ENCODE data around the gene FECH.
"Not testable (repeated sequence)": the region's sequence is repeated elsewhere in the genome, so short reads cannot be mapped to it uniquely, and the experiment has no call there.

FECH gene, protein sequence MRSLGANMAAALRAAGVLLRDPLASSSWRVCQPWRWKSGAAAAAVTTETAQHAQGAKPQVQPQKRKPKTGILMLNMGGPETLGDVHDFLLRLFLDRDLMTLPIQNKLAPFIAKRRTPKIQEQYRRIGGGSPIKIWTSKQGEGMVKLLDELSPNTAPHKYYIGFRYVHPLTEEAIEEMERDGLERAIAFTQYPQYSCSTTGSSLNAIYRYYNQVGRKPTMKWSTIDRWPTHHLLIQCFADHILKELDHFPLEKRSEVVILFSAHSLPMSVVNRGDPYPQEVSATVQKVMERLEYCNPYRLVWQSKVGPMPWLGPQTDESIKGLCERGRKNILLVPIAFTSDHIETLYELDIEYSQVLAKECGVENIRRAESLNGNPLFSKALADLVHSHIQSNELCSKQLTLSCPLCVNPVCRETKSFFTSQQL

DNA sequence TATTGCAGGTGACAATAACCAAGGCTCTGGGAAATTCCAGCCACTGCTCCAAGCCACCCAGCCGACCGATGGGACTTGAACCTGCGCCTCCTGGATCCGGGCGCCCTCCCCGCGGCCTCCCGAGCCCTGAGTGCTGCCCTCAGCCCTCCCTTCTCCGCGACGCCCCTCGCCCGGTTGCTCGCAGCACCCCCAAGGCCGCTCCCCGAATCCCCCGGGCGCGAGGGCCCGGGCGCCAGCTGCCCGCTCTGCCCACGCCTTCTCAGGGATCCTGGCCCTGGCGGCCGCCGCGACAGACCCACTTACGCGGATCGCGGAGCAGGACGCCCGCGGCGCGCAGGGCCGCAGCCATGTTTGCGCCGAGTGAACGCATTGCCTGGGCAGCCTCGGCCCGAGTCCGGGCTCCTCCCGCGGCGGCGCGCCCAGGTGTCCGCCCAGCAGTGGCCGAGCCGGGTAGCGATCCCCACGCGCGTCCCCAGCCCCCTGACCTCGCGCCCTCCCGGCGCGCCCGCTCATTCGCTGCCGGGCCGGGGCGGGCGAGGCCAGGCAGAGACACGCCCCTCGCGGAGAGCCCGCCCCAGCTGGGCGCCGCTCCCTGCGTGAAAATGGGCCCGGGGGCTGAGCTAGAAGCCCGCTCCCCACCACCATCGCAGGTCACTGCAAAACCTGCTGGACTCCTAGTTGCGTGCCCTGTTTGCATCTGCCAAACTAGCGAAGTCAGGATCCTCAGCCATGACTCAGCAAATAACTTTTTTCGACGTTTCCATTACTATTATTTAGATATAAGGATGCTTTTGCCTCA is at the start of gene FECH:
TSS of gene FECH (minus strand) at position 452 of the 799 bp plus-strand sequence. CDS start at position 370, 82 bp downstream.
- DNase-seq = peak; percentile 64

DNA sequence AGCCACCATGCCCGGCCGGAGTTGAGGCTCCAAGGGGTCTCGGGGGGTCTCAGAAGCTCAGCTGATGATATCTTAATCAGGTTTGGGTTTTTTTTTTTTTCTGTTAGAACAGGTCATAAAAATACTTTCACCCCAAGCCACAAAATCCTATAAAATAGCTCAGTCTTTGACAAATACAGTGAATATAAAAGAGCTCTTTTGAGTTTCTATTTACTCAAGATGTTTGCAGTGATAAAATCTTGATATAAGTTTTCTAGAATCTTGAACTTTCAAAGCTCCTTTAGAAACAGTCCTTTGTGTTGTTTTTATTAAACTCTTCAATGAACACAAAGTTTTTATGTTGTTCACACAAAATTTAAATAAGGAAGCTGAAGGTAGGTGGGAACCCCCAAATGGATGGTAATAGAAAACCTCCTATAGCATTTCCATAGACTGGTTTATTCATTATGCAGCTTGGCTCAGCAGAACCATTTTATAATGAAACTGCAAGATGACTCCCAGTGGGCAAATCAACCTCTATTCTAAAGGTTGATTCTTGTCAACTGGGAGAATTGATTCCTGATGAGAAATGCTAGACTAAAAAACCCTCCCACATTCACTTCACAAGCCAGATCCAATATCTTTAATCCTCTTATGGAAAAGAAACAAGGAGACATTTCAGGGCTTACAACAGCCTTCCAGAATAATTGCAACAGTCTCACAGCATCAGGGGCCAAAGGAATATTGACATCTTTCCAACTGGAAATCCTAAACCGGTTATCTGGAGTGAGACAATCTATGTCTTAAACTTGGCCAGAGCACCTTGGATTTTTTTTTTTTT is 48.7 kb upstream of the FECH start:
- no peak for DNase-seq

DNA sequence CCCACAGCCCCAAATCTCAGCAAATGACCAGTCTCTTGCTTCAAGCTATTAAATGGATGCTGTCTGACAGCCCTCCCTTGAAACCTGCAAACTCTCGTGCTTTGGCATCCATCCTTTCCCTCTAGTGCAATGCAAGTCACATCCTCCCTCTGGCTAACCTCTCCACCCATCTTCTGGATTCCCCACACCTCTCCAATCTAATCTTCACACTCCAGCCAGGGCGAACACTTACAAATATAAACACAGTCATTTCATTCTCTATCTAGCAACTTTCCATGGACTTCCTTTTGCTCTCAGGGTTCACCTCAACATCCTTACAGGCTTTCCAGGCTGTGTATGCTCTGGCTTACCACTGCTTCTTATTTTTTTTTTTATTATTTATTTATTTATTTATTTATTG is 45.2 kb upstream of the FECH start:
- DNase-seq = no peak

DNA sequence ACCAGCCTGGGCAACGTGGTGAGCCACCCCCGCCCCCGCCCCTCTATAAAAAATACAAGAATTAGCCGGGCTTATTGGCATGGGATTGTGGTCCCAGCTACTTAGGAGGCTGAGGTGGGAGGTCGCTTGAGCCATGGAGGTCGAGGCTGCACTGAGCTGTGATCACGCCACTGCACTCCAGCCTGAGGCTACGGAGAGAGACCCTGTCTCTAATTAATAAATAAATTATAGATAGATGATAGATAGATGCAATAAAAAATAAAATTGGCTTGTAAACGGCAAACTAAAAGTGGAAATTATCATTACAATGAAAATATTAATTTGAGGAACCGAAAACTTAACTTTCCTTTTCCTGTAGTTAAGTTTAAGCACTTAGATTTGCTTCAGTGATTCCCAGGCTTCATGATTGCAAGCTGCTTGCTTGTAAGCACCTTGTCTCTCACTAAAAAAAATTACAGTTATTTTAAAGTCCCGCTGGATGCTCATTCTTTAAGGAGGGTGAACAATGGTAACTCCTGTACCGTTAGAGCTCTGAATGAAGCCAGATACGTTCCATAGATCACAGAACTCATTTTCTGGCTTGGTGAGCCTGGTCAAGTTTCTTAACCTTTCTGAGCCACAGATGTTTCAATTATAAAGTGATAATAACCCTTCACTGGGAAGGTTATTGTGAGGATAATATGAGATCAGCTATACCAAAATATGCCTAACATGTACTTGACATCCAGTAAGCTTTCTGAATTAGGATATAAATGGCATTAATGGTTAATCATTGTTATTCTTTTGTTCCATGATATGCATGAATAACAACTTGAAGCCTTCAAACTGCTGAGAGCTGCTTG is 44.5 kb upstream of the FECH start:
- no peak for DNase-seq

DNA sequence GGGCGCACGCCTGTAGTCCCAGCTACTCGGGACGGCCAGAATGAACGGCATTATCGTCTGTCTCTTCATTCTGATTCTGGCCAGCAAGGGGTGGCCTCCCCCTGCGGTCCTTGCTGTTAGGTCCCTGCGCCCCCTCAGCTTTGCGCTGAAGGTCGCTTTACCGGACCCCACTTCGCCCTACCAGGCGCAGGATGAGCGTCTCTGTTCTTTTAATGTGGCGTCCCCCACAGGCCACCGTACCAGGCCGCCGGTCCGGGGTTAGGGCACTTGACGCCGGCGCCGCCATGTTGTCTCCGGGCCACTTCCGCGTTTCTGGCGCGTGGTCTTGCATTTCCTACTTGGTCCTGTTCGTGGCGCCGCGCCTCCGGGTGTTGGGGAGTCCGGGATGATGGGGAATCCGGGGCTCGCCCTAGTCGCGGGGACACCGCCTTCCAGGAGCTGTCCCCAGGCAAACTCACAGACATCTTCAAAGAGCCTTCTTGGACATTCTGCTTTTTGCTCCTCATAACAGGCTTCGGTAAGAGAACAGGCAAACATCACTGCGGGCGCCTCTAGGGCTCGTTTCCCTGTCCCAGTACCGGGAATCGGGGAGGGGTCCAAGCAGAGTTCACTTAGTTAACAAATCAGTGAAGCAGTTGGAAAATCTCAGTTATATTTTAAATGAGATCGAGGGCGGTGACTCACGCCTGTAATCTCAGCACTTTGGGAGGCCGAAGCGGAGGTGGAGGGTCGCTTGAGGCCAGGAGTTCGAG is 43.7 kb upstream of the FECH start:
- DNase-seq = peak; percentile 86

DNA sequence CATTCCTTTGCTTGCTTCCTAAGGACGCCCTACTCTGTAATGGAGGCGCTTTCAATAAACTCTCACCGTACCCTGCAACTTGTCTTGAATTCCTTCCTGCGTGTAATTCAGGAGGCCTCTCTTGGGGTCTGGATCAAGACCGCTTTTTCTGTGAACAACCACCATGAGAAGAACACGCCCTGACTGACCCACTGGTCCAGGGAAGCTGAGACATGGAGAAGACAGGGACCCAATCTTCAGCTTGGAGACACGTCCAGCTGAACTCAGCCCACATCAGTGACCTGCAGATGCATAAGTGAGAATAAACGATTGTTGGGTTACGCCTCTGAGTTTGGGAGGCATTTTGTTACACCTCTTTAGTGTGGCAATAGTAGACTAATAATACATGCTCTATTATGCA is 42.9 kb upstream of the FECH start:
- DNase-seq = no peak

DNA sequence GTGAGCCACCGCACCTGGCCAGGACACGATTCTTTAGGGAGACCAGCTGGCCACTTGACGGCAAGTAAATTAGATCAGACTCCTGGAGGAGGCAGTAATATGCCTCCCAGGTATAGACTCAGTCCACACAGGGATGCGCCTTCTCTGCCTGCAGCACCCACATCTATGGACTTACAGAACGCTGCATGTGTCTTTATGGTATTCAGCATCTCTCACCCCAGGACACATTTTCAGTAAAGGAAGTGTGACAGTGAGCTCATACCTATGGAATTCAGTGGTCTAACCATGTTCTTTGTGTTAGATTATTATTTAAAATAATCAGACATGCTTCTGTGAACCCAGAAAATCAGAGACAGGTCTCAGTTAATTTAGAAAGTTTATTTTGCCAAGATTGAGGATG is 41.0 kb upstream of the FECH start:
- no peak for DNase-seq

DNA sequence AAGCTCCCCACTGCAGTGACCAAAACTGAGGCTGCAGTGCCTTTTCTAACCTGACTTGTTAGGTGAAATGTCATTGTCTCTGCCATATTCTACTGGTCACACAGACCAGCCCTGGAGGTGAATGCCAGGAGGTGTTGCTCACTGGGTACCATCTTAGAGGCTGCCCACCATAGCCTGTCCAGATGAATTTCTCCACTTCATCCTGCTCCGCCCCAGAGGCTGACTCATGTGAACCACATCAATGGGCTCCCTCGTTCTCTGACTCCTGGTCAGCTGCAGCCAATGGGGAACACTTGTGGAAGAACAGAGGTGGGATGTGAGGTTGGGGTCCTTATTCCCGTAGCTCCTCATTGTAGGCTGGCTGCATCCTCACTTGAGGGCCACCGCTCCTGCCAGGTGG is 38.5 kb upstream of the FECH start:
- no peak for DNase-seq

DNA sequence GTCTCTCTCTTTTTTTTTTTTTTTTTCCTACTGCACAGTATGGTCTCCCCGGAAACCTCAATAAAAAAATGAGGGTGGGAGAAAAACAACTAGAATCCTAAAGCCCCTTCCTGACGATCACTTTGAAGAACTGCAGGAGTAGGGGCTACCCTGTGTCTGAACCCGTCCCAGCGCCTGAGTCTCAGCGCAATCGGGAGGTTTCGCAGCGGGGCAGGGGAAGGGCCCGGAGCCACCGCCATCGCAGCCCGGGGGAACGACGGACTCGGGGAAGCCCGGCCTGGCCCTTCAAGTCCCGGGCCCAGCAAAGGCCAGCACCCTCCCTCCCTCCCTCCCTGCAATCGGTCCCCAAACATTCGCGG is 34.7 kb upstream of the FECH start:
- DNase-seq = peak; percentile 53

DNA sequence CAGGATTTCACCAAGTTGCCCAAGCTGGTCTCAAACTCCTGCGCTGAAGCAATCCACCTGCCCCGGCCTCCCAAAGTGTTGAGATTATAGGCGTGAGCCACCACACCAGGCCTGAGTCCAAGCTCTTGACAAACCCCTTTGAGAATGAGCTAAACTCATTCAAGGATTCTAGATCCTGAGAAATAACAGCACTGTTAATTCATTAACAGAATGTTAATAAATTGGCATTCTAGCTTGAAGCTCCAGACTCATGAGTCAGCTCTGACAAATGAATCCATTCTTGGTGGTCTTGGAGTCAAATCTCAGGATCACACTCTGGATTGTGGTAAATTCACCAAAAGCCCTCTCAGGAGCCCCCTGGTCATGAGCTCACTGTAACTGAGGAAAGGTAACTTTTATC is 33.4 kb upstream of the FECH start:
- no peak for DNase-seq

DNA sequence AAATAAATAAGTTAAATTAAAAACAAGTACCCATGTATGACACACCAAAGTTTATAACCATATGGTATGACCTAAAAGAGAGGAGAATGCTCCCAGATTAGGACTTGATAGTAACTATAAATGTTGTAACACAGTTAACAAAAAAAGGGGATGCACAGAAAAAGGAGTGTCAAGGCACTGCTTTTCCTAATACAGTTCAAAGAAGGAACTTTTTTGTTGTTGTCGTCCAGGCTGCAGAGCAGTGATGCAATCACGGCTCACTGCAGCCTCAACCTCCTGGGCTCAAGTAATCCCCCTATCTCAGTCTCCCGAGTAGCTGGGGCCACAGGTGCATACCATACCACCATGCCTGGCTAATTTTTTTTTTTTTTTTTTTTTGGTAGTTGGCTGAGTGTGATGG is 32.4 kb upstream of the FECH start:
- no peak for DNase-seq

DNA sequence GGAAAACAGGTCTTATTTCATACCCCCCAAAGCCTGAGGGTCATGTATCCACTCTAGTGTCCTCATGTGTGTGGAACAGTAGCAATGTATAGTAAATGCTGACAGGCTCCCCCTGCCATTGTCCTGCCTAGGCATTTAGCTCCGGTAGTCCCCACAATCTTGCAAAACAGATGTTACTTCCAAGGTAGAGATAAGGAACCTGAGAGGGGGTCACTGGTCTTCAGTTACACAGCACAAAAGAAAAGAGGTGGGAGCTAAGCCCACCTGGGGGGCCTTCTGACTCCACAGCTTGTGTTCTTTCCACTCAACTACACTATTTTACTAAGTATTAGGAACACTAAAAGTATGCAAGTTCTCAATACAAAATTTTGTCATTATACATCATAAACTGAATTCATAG is 17.4 kb upstream of the FECH start:
- DNase-seq = no peak

DNA sequence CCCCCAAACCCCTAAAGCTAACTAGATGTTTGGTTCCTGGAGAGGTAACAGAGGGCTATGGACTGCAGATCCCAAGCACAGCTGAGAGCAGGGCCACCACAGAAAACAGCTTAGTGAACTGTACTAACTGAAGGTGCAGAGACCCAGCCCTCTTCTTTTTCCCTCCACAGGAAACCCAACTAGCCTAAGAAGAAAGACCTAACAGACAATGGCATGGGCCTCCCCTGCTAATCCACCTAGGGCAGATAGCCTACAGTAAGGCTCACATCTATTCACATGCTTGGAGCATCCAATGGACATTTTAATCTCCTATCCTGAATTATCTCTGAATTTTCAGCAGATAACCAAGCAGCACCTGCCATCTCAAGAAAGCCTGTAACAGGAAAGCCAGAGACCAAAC is 8.8 kb upstream of the FECH start:
- DNase-seq = no peak

DNA sequence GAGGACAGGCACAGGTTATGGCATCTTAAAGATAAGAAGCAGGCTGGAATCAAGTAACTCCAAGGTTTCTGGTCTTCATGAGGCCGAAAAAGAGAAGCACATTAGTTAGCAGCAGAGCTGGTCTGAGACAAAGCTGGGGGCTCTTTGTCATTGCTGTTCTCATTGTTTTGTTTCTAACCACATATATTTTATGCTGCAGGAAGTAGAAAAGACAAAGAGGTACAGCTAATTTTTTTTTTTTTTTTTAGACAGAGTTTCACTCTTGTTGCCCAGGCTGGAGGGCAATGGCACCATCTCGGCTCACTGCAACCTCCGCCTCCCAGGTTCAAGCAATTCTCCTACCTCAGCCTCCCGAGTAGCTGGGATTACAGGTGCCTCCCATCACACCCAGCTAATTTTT is 6.2 kb upstream of the FECH start:
- not testable (repeated sequence) for DNase-seq

DNA sequence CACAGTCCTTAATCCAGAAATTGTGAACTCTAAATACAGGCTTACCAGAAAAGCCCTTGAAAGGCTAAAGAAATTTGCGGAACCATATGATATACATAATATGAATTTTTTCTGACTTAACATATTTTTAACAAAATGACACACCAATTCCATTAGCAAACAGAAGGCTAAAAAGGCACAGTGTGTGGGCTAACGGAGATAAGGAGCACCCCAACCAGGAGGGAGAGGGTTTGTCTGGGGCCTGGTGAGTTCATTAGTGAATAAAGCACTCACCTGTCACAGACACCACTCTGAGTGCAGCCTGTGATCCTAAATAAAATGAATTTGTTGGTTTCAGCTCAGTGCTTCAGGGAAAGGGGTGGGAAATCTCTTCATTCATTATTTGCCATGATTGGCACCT is 2.7 kb upstream of the FECH start:
- no peak for DNase-seq

DNA sequence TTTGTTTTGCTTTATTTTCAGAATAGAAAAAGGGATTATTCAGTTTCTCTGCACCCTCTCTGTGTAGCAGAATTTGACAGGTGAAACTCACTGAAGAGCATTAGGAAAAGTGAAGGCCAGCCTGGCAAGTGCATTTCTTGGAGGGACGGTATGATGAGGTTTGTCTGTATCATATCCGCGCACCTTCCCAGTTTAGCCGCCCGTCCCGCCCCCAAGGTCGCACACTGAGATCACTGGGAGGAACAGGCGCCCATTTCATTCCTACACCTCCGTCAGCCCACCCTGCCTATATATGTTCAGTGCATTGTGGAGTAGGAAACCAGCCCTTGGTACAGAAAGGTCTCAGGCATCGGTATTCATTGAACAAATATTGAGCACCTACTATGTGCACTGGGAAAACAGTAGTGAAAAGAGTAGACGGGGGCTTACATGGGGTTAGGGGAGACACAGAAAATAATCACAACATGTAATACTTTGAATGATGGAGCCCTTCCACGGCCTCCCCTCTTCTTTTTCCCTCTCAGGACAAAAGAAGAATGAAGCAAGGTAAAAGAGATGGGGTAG is 678 bp upstream of the FECH start:
- DNase-seq = no peak

DNA sequence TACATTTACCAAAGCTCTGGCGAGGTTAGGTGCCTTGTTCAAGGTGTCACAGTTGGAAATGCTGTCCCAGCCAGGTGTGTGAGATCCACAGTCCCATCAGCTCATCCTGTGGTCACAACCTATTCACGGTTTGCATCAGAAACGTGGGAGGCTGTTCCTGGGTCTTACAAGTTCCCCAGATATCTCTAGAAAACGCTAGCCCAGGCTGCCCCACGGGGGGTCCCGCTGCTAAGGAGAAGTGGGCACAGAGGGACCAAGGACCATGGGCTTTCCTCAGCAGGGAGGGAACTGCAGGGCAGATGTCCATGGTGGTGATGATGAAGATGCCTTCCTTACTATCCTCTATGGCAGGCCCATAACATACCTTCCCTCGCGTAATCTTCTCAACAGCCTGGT is 649 bp downstream of the FECH start:
- no peak for DNase-seq

DNA sequence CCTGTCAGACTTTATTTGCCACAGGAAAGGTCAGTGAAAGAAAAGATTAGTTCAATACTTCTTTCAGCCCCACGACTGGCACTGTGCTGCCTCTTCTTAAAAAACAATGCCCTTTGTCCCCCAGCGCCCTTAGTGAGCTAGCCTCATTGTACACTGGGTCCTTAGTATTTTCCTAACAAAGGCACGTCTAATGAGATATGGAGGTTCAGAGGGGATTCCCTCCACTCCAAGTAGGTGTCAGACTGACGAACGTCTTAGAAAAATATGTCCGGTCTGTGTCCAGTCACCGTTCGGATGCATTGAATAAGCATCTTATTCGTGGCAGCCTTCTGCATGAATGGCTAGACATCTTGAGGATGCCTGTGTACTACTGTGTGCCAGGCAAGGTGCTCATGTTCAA is 1.1 kb downstream of the FECH start:
- DNase-seq = no peak

DNA sequence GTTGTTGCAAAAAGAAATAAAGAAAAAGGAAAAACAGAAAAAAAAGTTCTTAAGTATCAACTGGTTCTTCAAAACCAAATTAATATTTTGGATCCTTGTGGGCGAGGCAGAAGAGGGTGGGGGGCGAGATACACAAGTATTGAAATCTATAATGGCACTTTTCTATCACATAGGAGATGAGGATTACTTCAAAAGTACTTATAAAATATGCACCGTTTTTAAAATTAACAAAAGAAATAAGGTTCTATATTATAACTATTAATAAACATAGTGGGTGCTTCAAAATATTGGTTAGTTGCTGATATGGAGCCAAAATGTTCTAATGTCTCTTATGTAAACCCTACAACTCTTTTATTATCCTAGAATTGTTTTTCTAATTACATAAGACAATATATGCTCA is 2.1 kb downstream of the FECH start:
- no peak for DNase-seq

DNA sequence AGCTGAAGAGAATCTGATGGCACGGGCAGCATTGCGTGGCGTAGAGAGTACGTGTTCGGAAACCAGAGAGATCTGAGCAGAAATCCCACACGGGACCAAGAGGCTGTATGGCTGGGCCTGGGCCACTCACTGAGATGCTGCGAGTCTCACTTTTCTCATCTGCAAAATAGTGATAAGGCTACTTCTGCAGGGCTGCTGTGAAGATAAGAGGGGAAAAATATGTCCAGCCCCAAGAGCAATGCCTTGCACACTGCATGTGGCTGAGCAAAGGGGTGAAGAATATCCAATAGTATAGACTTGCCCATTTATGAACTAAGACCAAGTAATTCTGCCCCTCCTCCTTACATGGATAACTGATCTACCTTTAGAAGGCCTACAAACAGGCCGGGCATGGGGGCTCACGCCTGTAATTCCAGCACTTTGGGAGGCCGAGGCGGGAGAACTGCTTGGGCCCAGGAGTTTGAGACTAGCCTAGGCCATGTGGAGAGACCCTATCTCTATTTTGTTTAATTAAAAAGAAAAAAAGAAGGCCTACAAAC is 3.1 kb downstream of the FECH start:
- no peak for DNase-seq

DNA sequence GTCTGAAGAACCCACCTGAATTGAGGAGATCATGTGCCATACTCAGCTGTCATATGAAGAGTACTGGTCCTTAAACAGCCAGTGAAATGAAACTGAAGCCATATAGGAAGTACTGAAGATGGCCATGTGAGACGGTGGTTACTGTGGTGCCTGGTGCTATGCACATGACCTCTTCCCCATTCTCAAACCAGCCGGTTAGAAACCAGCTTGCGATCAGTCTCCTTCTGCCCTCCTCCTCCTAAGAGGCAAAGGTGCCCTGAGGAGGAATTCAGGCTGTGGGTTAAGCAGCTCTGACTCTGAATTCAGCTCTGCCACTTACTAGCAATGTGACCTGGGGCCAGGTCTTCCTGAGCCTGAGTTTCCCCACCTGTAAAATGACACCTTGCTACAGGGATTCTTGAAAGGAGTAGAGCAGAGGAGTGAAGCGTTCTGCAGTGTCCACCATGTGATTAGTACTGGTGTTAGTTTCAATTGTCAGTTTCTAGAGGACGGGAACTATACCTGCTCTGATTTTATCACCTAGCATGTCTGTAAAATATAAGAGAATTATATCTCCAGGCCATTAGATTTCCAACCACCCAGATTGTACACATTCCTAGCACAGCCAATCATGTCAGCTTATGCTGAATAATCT is 5.1 kb downstream of the FECH start:
- no peak for DNase-seq

All from NK-92 treated with Interleukin-12 subunit alpha and Interleukin-12 subunit beta, amount 100 ng/mL, for 24 hours (cell line).